Measurements from ENCODE around the gene DNM1.
A peak's percentile ranks its signal among the peaks of the same experiment; 100 is the strongest.
"Not testable (repeated sequence)": the region's sequence is repeated elsewhere in the genome, so short reads cannot be mapped to it uniquely, and the experiment has no call there.

DNM1 gene

DNA sequence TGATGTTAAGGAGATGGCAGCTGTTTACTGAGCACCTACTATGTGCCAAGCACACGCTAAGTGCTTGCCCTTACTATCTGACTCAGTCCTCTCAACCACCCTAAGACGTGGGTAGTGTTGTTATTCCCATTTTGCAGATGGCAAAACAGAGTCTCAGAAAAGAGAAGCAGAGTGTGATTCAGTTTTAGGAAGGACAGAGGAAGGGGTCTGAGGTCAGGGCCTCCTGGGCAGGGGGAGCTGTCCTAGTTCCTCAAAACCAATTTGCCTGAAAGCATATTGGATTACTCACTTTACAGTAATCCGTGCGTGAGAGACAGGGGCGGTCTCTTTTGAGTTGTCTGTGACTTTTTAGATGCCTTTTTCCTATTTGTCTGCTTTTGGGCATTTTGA lies 23.2 kb downstream of the DNM1 start:
- DNase-seq, result no peak

DNA sequence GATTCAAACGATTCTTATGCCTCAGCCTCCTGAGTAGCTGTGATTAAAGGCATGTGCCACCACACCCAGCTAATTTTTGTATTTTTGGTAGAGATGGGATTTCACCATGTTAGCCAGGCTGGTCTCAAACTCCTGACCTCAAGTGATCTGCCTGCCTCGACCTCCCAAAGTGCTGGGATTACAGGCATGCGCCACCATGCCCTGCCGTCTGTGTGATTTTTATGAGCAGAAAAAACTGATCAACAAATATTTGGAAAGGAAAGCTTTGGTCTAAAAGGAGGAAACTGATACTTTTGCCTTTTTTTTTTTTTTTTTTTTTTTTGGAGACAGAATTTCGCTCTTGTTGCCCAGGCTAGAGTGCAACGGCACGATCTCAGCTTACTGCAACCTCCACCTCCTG lies 27.7 kb downstream of the DNM1 start:
- DNase-seq, result not testable (repeated sequence)

DNA sequence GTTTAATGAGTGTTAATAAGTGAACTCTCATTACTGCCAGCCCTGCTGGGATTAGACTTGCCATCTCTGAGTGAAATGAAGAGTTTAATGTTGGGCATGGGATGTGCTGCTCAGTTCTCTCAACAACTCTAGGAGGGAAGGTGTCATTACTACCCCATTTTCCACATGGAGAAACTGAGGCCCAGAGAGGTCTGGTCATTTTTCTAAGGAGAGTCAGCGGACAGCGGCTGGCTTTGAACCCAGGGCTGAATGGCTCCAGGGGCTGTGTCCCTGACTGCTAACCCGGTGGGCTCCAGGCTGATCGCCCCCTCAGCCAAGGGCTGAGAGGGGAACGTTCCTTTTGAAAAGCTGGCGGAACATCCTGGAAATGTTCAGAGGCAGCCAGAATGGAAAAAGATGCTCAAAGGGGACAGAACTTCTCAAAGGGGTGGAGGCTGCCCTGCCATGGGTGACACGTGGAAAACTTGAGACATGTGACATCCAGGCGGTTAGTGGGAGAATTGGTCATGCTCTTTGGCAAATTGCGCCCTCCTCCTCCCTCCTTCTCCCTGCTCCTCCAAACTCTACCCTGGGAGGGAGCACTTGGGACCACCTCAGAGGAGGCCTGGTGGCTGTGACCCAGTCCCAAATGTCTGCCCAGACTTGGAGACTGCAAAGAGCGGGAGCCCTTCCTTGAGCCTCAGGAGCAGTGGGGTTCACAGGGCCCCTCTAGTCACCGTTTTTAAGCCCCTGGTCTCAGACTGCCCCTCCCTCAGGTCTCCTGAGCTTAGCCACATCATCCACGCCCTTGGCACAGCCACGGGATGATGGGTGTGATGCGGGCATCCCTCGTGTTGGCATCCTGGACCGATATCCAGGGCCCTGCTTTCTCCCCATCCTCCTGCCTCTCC lies 28.7 kb downstream of the DNM1 start:
- no peak for DNase-seq

DNA sequence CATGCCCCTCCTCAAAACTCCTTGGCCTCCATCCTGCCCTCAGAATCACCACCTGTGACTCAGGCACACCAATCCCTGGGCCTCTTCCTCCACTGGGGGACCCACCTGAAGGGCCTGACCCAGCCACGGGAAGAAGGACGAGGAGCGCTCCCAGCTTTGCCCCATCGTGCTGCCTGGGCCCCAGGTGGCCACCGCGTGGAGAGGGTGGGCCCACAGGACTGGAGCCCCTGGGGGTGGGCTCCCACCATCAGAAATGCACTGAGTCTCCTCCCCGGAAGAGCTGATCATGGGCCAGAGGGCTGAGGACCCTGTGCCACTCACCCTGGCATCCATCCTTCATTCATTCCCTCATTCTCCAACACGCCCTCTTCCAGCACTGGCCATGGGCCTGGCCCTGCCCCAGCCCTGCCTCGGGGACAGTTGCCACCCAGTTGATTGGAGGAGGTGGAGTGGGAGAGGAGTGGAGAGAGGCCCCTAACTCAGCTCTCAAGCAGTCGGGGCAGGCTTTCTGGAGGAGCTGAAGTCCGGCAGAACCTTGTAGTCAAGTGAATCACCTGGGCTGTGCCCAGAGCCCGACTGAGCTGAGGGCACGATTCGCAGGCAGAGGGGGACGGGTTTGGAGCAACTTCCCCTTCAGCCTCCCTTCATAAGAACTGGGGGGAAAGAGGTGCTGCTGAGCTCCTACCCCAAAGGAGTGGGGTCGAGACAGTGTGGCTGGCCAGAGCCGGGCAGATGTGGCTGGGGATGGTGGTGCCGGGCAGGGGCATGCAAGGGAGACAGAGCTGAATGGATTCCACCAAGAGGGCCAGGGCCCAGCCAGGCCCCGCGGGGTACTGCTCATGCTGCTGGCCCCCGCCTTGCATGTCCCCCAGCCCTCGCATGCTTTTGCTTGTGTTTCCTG lies 29.6 kb downstream of the DNM1 start:
- no peak for DNase-seq

DNA sequence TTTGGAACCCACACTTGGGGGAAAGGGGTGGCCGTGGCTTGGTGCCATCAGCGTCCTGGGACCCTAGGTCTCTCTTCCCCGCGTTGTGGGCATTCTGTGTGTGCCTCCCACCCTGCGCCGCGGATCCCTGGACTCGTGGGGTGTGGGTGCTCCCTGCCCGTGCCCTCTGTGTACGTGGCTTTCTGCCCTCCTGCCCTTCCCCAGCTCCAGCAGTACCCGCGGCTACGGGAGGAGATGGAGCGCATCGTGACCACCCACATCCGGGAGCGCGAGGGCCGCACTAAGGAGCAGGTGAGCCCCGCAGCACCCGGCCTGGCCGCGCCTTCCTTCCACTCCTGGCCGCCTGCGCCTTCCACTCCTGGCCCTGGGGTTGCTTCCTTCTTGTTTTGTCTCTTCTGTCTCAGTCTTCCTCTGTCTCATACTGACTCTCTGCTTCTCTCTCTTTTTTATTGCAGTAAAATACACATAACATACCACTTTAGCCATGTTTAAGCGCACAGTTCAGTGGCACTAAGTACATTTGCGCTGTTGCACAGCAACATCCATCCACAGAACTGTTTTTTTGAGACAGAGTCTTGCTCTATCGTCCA lies 30.7 kb downstream of the DNM1 start:
- DNase-seq, result no peak

DNA sequence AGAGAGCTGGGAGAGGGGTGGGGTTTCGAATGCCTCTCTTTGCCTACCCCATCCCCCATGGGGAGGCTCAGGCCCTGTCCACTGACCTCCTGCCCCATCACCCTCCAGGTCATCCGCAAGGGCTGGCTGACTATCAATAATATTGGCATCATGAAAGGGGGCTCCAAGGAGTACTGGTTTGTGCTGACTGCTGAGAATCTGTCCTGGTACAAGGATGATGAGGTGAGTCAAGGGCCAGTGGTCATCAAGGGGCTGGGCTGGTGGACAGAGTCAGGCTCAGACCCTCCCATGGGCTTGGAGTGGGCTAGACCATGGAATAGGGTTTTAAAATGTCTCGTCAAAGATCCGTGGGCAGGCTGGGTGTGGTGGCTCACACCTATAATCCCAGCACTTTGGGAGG lies 38.9 kb downstream of the DNM1 start:
- no peak for DNase-seq

DNA sequence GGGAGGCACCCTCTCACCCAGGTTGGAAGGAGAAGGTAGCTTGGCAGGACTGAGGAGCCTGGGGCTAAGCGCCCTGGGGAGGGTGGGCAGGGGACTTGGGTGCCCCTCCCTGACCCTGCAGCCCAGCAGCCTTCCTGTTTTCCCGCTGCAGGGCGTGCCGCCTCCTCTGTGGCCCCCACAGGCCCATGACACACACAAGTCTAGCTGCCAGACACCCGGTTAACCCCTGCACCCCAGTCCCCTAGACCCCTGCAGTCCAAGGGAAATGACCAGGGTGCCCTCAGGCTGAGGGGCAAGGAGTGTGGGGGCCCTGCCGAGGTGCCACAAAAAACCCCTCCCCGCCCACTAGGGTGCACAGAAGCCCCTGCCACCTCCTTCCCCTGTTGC lies 39.6 kb downstream of the DNM1 start:
- DNase-seq, result no peak

DNA sequence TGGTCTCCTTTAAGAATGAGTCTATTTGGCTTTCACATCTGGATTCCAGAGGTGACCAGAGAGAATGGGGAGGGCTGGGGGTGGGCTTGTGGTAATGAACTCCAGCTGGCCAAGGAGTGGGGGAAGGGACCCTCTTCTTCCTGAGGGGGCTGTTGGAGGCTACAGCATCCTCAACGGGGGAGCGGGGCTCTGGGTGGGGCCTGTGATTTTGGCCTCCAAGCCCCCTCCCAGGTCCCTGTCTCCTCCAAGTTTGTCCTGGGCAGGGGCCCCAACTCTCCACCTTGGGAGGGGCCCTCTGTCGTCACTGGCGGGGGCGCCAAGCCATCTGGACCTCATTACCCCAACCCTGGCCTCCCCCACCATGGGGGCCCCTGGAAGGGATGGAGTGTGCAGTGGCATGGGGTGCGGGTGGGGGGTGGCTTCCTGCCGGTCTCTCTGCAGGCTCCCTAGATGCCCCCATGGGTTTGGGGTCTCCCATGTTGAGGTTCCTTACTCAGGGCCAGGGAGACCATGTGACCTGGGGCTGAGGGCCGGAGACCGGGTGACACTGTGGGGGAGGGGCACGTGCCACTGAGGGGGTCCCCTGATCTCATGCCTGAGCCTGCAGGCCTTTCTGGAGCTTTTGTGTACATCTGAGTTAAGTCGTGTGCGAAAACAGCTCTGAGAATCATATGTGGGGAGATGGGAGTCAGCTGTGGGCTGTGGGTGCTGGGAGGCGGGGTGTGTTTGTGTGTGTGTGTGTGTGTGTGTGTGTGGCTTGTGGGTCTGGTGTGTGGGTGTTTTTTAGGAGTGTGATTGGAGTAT lies 40.2 kb downstream of the DNM1 start:
- no peak for DNase-seq

DNA sequence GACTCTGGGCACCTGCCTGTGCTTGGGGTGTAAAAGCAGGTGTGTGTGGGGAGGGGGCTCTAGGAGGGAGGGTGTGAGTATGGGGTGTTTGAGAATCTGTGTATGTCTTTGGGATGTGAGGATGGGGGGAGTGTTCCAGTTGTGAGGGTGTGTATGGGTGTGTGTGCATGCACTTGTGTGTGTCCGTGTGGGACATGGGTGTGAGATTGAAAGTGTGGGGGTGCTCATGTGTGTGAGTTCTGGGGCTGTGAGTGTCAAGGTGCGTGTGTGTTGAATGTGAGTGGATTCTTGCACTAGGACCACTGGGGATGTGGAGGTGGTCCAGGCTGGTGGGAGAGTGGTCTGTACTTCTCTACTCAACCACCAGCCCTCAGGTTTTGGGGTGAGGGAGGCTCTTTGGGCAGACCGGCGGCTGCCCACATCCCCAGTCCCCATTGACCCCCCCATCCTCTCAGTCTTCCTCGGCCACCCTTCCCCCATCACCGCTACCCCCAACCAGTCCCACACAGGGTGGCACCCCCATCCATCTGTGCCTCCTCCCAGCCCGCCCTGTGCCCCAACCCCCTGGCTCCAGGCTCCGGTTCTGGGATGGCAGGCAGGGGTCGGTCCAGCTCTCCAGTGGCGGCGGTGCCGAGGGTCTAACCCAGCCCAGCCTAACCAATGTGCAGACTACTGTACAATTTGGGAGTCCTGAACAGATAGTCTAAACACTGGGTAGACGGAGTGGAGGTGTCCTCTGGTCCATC lies 41.1 kb downstream of the DNM1 start:
- no peak for DNase-seq

DNA sequence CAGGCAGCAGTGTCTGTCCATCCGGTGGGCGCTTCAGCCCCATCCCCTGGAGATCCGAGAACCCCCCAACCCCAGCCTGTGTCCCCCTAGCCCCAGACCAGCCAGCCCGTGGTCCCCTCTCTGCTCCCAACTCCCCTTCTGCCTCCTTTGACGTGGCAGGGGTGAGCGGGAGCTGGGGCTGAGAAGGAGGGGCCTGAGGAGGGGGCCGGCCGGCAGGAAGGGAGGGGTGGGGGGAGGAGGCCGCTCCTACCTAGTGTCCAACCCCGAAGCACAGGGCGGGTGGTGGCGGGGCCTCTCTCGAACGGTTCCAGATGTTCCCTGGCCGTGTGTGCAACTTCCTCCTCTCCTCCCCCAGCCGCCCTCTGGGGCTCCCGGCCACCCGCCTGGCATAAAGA lies 41.7 kb downstream of the DNM1 start:
- no peak for DNase-seq

DNA sequence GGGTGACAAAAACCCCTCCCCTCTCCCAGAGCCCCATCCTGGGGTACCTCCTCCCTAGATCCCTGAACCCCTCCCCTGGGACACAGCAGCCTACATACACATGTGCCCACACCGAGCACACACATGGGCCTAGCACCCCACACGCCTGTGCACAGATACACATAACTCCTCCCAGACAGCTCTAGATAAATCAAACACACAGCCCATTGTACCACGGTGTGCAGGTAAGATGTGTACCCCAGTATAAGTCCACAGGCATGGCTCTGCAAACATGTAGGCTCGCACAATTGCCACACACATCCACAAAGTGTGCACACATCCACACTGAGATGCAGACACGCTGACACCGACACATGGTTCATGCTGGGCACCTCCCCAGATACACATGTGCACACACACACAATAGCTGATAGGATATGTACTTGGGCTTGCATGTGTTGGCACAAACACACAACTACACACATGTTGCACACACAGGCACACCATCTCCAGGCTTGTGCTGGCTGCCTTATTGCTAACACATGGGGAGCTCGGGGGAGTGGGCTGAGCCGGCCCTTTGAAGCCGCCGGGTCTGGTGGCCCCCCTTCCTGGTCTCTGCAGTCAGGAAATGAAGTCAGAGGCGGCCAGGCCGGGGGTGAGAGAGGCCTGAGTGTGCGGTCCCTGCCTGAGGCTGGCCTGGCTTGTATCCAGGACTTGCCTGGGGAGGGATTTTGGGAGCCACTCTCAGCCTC lies 42.4 kb downstream of the DNM1 start:
- DNase-seq, result no peak

DNA sequence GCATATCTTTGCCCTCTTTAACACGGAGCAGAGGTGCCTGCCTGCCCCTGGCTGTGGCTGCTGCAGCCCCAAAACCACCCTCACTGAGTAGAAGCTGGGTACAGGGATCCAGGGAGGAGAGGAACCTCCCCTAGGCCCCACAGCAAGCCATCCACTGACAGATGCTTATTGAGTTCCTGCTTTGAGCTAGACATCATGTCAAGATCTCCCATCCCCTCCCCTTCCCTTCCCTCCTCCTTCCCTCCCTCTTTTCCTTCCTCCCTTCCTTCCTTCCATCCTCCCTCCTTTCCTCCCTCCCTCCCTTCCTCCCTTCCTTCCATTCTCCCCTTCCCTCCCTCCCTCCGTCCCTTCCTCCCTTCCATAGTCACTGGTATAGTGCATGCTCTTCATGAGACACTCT lies 43.3 kb downstream of the DNM1 start:
- no peak for DNase-seq

DNA sequence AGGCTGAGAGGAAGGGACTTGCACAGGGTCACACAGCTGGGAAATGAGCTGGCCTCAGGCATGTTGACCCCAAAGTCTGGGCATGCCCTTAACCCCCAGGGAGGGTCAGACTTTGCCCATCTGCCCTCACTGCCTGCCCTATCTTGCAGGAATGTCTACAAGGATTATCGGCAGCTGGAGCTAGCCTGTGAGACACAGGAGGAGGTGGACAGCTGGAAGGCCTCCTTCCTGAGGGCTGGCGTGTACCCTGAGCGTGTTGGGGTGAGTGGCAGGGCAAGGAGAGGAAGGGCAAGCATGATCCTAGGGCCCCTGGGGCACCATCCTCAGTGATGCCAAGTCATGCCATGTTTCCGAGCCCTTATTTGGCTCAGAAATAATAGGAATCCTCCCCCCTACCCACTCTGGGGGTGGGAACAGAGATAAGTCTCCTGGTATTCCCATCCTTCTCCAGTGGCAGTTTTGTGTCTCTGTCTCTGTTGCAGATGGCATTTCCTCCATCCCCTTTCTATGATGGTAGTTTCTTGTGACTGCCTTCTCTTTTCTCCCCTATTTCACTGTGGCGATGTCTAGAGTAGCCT lies 44.1 kb downstream of the DNM1 start:
- DNase-seq, result no peak

DNA sequence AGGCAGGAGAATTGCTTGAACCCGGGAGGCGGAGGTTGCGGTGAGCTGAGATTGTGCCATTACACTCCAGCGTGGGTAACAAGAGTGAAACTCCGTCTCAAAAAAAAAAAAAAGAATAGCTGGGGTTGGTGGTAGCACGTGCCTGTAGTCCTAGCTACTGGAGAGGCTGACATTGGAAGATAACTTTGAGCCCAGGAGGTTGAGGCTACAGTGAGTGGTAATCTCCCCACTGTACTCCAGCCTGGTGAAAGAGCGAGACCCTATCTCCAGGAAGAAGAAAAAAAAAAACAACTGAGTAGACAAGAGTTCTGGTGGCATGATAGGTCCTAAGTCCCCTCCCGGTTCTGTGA lies 46.4 kb downstream of the DNM1 start:
- no peak for DNase-seq

DNA sequence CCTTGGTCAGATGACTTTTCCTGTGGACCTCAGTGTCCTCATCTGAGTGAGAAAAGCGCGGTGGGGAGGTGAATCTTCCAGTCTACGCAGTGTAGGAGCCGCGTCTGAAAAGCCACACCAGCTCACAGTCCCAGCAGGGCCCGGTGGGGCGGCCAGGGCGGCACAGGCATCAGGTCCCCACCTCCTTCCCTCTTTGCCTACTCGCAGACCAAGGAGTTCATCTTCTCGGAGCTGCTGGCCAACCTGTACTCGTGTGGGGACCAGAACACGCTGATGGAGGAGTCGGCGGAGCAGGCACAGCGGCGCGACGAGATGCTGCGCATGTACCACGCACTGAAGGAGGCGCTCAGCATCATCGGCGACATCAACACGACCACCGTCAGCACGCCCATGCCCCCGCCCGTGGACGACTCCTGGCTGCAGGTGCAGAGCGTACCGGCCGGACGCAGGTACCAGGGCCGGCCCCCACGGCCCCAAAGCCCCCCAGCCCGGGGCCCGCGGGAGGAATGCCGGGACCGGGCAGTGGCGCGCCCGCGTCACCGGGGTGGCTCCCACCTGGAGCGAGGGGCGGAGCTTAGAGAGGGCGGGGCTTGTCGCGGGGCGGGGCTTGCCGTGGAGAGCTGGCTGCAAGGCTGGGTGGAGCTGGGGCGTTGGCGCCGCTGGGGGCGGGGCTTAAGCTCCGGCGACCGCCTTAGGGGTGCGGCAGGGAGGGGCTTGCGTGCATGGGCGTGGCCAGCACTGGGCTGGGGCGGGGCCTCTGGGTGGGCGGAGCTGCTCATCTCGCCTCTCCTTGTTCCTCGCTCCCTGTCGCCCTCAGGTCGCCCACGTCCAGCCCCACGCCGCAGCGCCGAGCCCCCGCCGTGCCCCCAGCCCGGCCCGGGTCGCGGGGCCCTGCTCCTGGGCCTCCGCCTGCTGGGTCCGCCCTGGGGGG lies 47.0 kb downstream of the DNM1 start:
- peak; percentile 63 to 64 for DNase-seq

DNA sequence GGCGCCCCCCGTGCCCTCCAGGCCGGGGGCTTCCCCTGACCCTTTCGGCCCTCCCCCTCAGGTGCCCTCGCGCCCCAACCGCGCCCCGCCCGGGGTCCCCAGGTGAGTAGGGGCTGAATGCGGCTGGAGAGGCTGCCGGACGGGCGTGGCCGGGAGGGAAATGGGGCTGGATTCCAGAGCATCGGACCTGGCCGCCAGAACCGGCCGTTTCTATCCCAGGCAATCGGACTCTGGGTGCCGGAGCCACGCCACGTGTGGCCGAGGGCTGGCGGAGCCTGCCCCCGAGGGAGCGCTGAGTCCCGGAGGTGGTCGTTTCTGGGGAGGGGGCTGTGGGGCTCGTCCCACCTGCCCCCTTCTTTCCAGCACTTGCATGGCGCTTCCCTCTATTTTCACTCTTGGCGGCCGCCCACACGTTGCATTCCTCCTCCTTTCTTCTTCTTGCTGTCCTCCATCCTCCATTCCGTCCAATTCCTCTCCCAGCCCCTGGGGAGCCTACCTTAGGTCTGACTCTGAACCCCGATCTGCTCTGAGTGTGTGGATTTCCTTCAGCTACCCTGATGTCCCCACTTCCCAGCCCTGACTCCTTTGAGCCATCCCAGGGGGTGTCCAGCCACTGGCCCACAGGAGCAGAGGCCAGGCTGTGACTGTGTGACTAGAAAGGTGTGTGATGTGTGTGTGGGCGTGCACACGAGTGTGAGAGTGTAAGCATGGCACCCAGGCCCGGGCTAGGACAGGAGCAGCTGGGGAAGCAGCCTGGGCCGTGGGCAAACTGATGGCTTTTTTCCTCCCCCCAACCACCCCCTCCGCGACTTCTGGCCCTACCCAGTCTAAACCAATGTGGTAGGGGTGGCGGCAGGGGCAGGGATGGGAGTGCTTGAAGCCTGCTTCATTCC lies 47.9 kb downstream of the DNM1 start:
- DNase-seq, result no peak

DNA sequence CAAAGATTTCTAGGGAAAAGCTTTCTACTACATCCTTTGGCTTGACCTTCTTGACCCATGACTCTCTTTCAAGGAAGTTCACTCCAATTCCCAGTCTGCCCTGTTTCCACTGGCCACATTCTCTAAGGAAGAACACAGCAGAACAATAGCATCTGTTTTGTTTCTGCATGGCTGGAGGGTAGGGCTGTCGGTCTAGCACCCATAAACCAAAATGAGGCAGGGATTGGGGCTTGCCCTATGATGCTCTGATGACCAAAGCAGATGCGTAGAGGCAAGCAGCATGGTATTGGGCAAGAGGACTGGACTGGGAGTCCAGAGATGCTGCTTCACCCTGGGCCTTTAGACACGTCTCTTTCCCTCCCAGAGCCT lies 48.5 kb downstream of the DNM1 start:
- no peak for DNase-seq

DNA sequence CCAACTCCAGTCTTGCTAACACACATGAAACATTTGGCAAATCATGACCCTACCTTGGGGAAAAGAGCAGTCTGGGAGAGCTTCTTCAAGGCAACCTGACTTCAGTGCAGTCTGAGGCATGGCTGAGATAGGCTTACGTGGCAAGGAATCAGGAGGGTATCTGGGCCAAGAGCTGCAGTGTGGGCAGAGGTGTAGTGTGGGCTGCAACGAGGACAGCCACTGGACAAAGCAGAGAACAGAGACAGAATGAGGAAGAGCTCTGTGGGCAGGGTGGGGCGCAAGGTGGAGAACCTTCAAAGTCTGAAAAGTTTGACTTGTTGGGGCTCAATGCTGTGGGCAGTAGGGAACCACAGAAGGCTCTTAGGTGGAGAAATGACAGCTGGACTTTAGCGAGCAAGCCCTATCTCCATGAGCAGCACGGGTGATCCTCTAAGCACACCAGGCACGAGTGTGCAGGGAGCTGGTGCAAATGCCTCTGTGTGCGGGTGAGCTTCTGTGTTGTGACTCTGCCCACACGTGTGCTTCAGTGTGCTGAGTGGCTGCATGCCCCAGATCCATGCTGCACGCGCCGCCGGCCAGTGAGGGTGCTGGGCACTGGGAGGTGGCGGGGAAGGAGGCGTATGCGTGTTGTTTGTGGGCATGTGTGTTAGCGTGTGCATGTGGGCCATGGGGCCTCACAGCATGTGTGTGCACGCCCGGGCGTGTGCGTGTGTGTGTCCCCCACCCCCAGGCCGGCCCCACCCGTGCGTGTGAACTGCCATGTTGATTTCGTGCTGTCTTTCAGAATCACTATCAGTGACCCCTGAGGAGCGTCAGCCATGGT lies 49.3 kb downstream of the DNM1 start:
- DNase-seq, result no peak
